Smooth muscle cell (in vitro differentiated cells): Measurements from ENCODE around the gene CREB5. TPM values are rescaled to one million over a fixed set of nuclear protein-coding genes. Genes with fewer than 3 reads are reported as not detected.

ENCODE experiments used
- DNase-seq: peaks from one replicate; lab custom pipeline; 2025; ENCODE audit not compliant: unreplicated experiment; lab: John Stamatoyannopoulos, UW
- H2AFZ ChIP-seq: fragments of 200-600 bp; sonication (generic); 2 replicates; pipeline ENCODE4 v1.6.0; 2016; ENCODE audit warnings: antibody characterized with exemption, low read depth, mild to moderate bottlenecking
- H3F3A ChIP-seq: fragments of 200-600 bp; sonication (generic); 2 replicates; pipeline ENCODE4 v1.6.0; 2017; ENCODE audit warnings: antibody characterized with exemption, low read depth
- H3K27ac ChIP-seq: fragments of 200-600 bp; sonication (generic); 2 replicates; pipeline ENCODE4 v1.5.1; 2016; ENCODE audit warnings: low read depth, mild to moderate bottlenecking
- H3K27me3 ChIP-seq: fragments of 200-600 bp; sonication (generic); 2 replicates; pipeline ENCODE4 v1.6.1; 2016; ENCODE audit warnings: low read depth, mild to moderate bottlenecking
- H3K36me3 ChIP-seq: fragments of 200-600 bp; sonication (generic); 2 replicates; pipeline ENCODE4 v1.5.1; 2016; ENCODE audit warnings: low read depth
- H3K4me1 ChIP-seq: fragments of 200-600 bp; sonication (generic); 2 replicates; pipeline ENCODE4 v1.5.1; 2016; ENCODE audit warnings: low read depth
- H3K4me2 ChIP-seq: fragments of 200-600 bp; sonication (generic); 2 replicates; pipeline ENCODE4 v1.6.0; 2016; ENCODE audit warnings: mild to moderate bottlenecking
- H3K4me3 ChIP-seq: fragments of 200-600 bp; sonication (generic); 2 replicates; pipeline ENCODE4 v1.5.1; 2016; ENCODE audit warnings: mild to moderate bottlenecking
- H3K79me2 ChIP-seq: fragments of 200-600 bp; sonication (generic); 2 replicates; pipeline ENCODE4 v1.6.0; 2016; ENCODE audit warnings: low read depth, mild to moderate bottlenecking
- H3K9ac ChIP-seq: fragments of 200-600 bp; sonication (generic); 2 replicates; pipeline ENCODE4 v1.6.0; 2016; ENCODE audit warnings: low read depth
- H3K9me3 ChIP-seq: fragments of 200-600 bp; sonication (generic); replicated peaks from 2 replicates; pipeline ENCODE4 v1.5.1; 2016; ENCODE audit warnings: low read depth
- H4K20me1 ChIP-seq: fragments of 200-600 bp; sonication (generic); 2 replicates; pipeline ENCODE4 v1.6.0; 2016; ENCODE audit warnings: low read depth
- CTCF ChIP-seq: fragments of 200-600 bp; sonication (generic); IDR thresholded peaks from 2 replicates; pipeline ENCODE4 v1.5.1; 2017; ENCODE audit warnings: borderline replicate concordance, mild to moderate bottlenecking, antibody characterized with exemption; ENCODE audit not compliant: insufficient read depth, poor library complexity, severe bottlenecking
- WGBS: methylation state at CpG from one replicate; pipeline ENCODE4 v1.1.7; 2016; ENCODE audit warnings: low lambda C conversion rate; 5-methylcytosine and 5-hydroxymethylcytosine counted together
- polyA plus RNA-seq: library from polyadenylated mRNA; unstranded; fragments of >200 nt; fragmentation: Nextera tagmentation; extraction: Ambion mirVana; gene quantifications from 2 replicates; pipeline ENCODE4 v1.2.1, GENCODE V29; 2016
- total RNA-seq: library from RNA; depleted of rRNA; stranded (reverse); fragments of >200 nt; gene quantifications from 2 replicates; pipeline ENCODE4 v1.2.3, GENCODE V29; 2014

CREB5 gene
- total and polyA plus RNA-seq, 2 experiments from 2014 or later = 6.2 to 18.2 TPM

- H3K4me2 ChIP-seq = no peak overlapping the region
- no peaks in the 10 kb centered on the region for H3K9me3 ChIP-seq
- H3K4me1 ChIP-seq = peaks cover 7% of the 10 kb centered on the region
- no peak for DNase-seq
- WGBS = 93% methylated on average over 4 of the region's 4 CpGs
- no peaks in the 10 kb centered on the region for H3K79me2 ChIP-seq
- no peak overlapping the region for H3K4me3 ChIP-seq
- H3K27me3 ChIP-seq = peaks cover 33% of the 10 kb centered on the region
- H3K9ac ChIP-seq = no peak overlapping the region
- no peak overlapping the region for H2AFZ ChIP-seq
- no peaks in the 10 kb centered on the region for H3K36me3 ChIP-seq
- no peaks in the 10 kb centered on the region for H3F3A ChIP-seq
- no peaks in the 10 kb centered on the region for H4K20me1 ChIP-seq
- no peak for TF ChIP-seq CTCF
- no peak overlapping the region for H3K27ac ChIP-seq
These were observed 142.6 kb downstream of the CREB5 start for GRCh38 chr7:28554802-28555471.

- 80% methylated on average over 8 of the region's 8 CpGs for WGBS
- peaks cover 33% of the 10 kb centered on the region for H3K27me3 ChIP-seq
- H2AFZ ChIP-seq = no peak overlapping the region
These were observed 143.7 kb downstream of the CREB5 start for GRCh38 chr7:28556025-28556424.

GRCh38 chr7:28556671-28557070, 144.4 kb downstream of the CREB5 start:
- DNase-seq = no peak
- peaks cover 33% of the 10 kb centered on the region for H3K27me3 ChIP-seq
- no peak overlapping the region for H3K9ac ChIP-seq
- H4K20me1 ChIP-seq = no peaks in the 10 kb centered on the region
- H3K9me3 ChIP-seq = no peaks in the 10 kb centered on the region
- no peak for TF ChIP-seq CTCF
- WGBS = 96% methylated on average over 2 of the region's 2 CpGs
- H3F3A ChIP-seq = no peaks in the 10 kb centered on the region
- no peaks in the 10 kb centered on the region for H3K36me3 ChIP-seq
- no peak overlapping the region for H2AFZ ChIP-seq
- H3K4me2 ChIP-seq = no peak overlapping the region
- no peaks in the 10 kb centered on the region for H3K79me2 ChIP-seq
- H3K4me3 ChIP-seq = no peak overlapping the region
- no peaks in the 10 kb centered on the region for H3K4me1 ChIP-seq
- H3K27ac ChIP-seq = no peak overlapping the region

More at GRCh38 chr7:28556025-28556424, 143.7 kb downstream of the CREB5 start:
- DNase-seq = no peak
- Histone ChIP-seq H3K4me3 (no peak overlapping the region), H3K4me2 (no peak overlapping the region), H4K20me1 (no peaks in the 10 kb centered on the region), H3K36me3 (no peaks in the 10 kb centered on the region), H3K9ac (no peak overlapping the region), H3K9me3 (no peaks in the 10 kb centered on the region), H3K27ac (no peak overlapping the region), H3K79me2 (no peaks in the 10 kb centered on the region), H3F3A (no peaks in the 10 kb centered on the region), H3K4me1 (peaks cover 5% of the 10 kb centered on the region)
- no peak for TF ChIP-seq CTCF

- H3K4me1 ChIP-seq = no peaks in the 10 kb centered on the region
- no peak overlapping the region for H3K27ac ChIP-seq
- 67% methylated on average over 1 of the region's 1 CpG for WGBS
- H4K20me1 ChIP-seq = no peaks in the 10 kb centered on the region
- peaks cover 33% of the 10 kb centered on the region for H3K27me3 ChIP-seq
- no peaks in the 10 kb centered on the region for H3K36me3 ChIP-seq
- no peak overlapping the region for H2AFZ ChIP-seq
- no peaks in the 10 kb centered on the region for H3K79me2 ChIP-seq
- H3K9me3 ChIP-seq = no peaks in the 10 kb centered on the region
- no peak for TF ChIP-seq CTCF
- H3F3A ChIP-seq = no peaks in the 10 kb centered on the region
- H3K4me3 ChIP-seq = no peak overlapping the region
- no peak overlapping the region for H3K9ac ChIP-seq
- no peak overlapping the region for H3K4me2 ChIP-seq
- DNase-seq = no peak
These were observed 145.9 kb downstream of the CREB5 start for GRCh38 chr7:28558236-28558635.
